Activated CD8-positive, alpha-beta T cell treated with anti-CD3 and anti-CD28 coated beads, Interleukin-2, amount 10 ng/mL, durations not matched to agents 7 days and 5 days (primary cell): ENCODE measurements around the gene RORC. TPM values are rescaled to one million over a fixed set of nuclear protein-coding genes. Genes with fewer than 3 reads are reported as not detected.

Experiments
- ATAC-seq: fragments of 150-1000 bp; cut with Tn5 transposase; one replicate; pipeline ENCODE4 v1.10.0; 2021; ENCODE audit warnings: moderate library complexity
- CTCF ChIA-PET: fragments of 350-600 bp; sonication (Branson Sonifier 250); formaldehyde crosslinking; loops from one replicate; lab custom pipeline; 2021; ENCODE audit warnings: antibody characterized with exemption; lab: Charles Lee
- POLR2A ChIA-PET: fragments of 350-600 bp; sonication (Branson Sonifier 250); formaldehyde crosslinking; loops from one replicate; lab custom pipeline; 2021; ENCODE audit warnings: antibody characterized with exemption; lab: Charles Lee
- DNase-seq: peaks from one replicate; pipeline ENCODE4 v3.0.0-alpha.2; 2020
- H3K27ac Mint-ChIP-seq: one replicate; pipeline ENCODE4 v1.8.0; 2021; ENCODE audit warnings: mild to moderate bottlenecking, mixed read lengths
- H3K27me3 Mint-ChIP-seq: one replicate; pipeline ENCODE4 v1.8.0; 2021; ENCODE audit warnings: low read depth, mixed read lengths
- H3K36me3 Mint-ChIP-seq: one replicate; pipeline ENCODE4 v1.8.0; 2021; ENCODE audit warnings: low read depth, mixed read lengths
- H3K4me1 Mint-ChIP-seq: one replicate; pipeline ENCODE4 v1.8.0; 2021; ENCODE audit warnings: low read depth, mixed read lengths
- H3K4me3 Mint-ChIP-seq: one replicate; pipeline ENCODE4 v1.8.0; 2021; ENCODE audit warnings: mild to moderate bottlenecking, mixed read lengths
- H3K9me3 Mint-ChIP-seq: one replicate; pipeline ENCODE4 v1.8.0; 2022; ENCODE audit warnings: mixed read lengths; ENCODE audit not compliant: insufficient read depth
- total RNA-seq, 2 experiments: library from RNA; stranded (reverse); gene quantifications; one replicate each; pipeline ENCODE4 v1.2.3, GENCODE V29; 2021

Gene RORC
- total RNA-seq, 2 experiments from 2014 or later = 2.4 to 2.7 TPM

DNA sequence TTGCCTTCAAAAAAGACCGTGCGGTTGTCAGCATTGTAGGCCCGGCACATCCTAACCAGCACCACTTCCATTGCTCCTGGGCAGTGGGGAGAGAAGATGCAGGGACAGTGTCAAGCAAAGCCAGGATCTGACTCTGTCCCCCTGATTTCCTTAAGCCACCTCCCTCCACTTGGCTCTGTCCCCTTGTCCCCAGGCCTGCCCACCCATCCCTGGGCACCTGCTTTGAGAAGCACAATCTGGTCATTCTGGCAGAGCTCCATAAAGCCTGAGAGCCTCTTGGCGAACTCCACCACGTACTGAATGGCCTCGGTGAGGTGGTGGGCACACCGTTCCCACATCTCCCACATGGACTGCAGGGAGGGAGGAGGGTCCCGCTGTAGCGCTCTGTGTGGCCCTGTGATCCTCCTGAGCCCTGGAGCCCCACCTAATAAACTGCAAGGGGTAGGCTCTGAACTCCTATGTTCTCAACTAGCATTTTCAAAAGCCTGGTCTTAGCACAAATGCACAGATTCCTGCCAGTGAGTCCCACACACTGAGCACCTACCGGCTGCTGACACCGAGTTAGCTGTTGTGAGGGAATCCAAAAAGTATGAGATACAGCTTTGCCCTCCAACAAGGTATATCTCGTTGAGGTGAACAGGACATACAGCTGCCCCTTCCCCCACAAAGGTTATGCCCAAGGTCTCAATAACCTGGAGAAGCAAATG lies 18.2 kb downstream of the RORC start:
- peaks cover 38% of the 10 kb centered on the region for H3K4me1 Mint-ChIP-seq
- no peak overlapping the region for H3K4me3 Mint-ChIP-seq
- ChIA-PET CTCF (interaction anchor here (1.1 kb wide), 1 partner anchor 24 kb away, joined by 3 read pairs; no protein-coding TSS in a partner anchor), POLR2A (no interaction called here)
- DNase-seq (no peak), ATAC-seq (no peak)
- no peaks in the 10 kb centered on the region for H3K36me3 Mint-ChIP-seq
- H3K27me3 Mint-ChIP-seq = peaks cover 11% of the 10 kb centered on the region
- no peaks in the 10 kb centered on the region for H3K9me3 Mint-ChIP-seq
- H3K27ac Mint-ChIP-seq = no peak overlapping the region

DNA sequence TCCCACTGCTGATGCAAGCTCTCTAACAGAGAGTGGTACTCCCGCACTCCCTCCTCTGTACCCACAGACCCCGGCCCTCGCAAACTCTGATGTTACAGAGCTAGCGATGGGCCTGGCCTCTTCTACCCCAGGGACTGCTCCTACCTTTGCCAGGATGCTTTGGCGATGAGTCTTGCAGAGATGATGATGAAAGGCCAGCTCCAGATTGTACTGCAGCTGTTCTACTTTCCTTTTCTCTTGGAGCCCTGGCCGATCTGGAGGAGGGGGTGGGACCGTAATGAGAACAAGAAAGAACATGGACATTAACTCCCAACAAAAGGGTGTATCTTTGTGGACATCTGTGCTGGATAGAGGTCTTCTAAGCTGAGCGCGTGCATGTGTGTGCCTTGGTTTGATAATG lies 20.4 kb downstream of the RORC start:
- peaks cover 19% of the 10 kb centered on the region for H3K27me3 Mint-ChIP-seq
- ChIA-PET POLR2A (interaction anchor here (0.5 to 1.0 kb wide), 2 partner anchors 9 to 128 kb away, joined by 3 read pairs; no protein-coding TSS in a partner anchor), CTCF (interaction anchor here (1.8 kb wide), 1 partner anchor 10 kb away, joined by 7 read pairs; no protein-coding TSS in a partner anchor)
- DNase-seq (no peak), ATAC-seq (no peak)
- H3K4me3 Mint-ChIP-seq = no peak overlapping the region
- no peak overlapping the region for H3K27ac Mint-ChIP-seq
- H3K36me3 Mint-ChIP-seq = no peaks in the 10 kb centered on the region
- H3K4me1 Mint-ChIP-seq = peaks cover 27% of the 10 kb centered on the region
- H3K9me3 Mint-ChIP-seq = no peaks in the 10 kb centered on the region

DNA sequence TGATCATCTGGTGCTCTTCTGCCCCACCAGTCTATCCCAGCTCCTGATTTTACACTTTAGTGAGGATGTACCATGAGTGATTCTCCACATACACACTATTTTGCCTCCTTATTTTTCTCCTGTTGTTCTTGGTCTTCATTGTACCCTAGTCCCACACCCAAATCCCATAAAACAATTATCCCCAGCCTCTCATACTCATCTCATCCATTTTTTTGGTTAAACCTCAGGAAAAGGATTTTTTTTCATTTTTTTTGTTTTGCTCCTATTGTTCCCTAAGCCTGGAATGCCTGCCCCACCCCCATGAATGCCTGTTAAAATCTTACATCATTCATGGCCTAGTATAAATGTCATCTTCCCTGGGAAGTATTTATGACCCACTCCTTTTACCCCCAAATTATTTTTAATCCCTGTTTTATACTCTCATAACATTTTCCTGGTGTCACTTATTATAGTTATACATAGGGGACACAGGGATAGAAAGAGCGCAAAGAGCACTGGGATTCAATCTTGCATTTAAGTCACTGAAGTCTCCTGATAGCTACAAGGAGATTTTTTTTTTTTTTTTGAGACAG lies 21.5 kb downstream of the RORC start:
- no peak overlapping the region for H3K27ac Mint-ChIP-seq
- H3K36me3 Mint-ChIP-seq = no peaks in the 10 kb centered on the region
- H3K4me1 Mint-ChIP-seq = peaks cover 15% of the 10 kb centered on the region
- no peak overlapping the region for H3K4me3 Mint-ChIP-seq
- peaks cover 19% of the 10 kb centered on the region for H3K27me3 Mint-ChIP-seq
- CTCF ChIA-PET = no interaction called here
- ATAC-seq (no peak), DNase-seq (no peak)
- no peaks in the 10 kb centered on the region for H3K9me3 Mint-ChIP-seq
- POLR2A ChIA-PET = interaction anchor here (1.0 kb wide), 1 partner anchor 11 kb away, joined by 3 read pairs; no protein-coding TSS in a partner anchor

GRCh38 chr1:151809290-151809984 lies 22.2 kb downstream of the RORC start:
- peaks cover 9% of the 10 kb centered on the region for H3K4me1 Mint-ChIP-seq
- ChIA-PET CTCF (no interaction called here), POLR2A (interaction anchor here (1.0 kb wide), 1 partner anchor 11 kb away, joined by 3 read pairs; no protein-coding TSS in a partner anchor)
- DNase-seq (no peak), ATAC-seq (no peak)
- H3K36me3 Mint-ChIP-seq = no peaks in the 10 kb centered on the region
- H3K27me3 Mint-ChIP-seq = peaks cover 19% of the 10 kb centered on the region
- H3K27ac Mint-ChIP-seq = no peak overlapping the region
- no peaks in the 10 kb centered on the region for H3K9me3 Mint-ChIP-seq
- no peak overlapping the region for H3K4me3 Mint-ChIP-seq

DNA sequence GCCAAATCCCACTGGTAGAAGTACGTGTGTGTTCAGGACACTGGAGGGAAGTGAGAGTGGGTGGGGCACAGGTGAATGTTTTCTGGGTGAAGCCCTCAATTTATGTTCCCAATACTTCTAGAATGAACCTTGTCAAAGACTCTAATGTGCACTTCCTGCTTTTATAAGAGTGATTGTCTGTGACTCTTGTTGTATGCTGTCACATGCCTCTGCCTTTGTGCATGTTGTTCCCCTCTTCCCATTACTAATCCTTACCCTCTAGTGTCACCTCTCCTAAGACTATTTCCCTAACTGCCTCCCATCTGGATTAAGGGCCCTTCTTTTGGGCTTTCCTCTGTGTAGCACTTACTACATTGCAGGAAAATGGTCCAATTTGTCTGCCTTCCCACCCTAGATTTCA lies 23.8 kb downstream of the RORC start:
- no peak for ATAC-seq
- ChIA-PET CTCF (interaction anchor here (0.8 to 0.9 kb wide), 2 partner anchors 29 to 214 kb away, joined by 3 to 6 read pairs; no protein-coding TSS in a partner anchor), POLR2A (no interaction called here)
- Mint-ChIP-seq H3K27ac (no peak overlapping the region), H3K4me1 (peaks cover 5% of the 10 kb centered on the region), H3K36me3 (no peaks in the 10 kb centered on the region), H3K27me3 (peaks cover 19% of the 10 kb centered on the region), H3K4me3 (no peak overlapping the region), H3K9me3 (no peaks in the 10 kb centered on the region)
- no peak for DNase-seq

GRCh38 chr1:151807131-151807530 lies 24.5 kb downstream of the RORC start:
- ATAC-seq (no peak), DNase-seq (no peak)
- no peak overlapping the region for H3K4me3 Mint-ChIP-seq
- POLR2A ChIA-PET = no interaction called here
- H3K4me1 Mint-ChIP-seq = no peaks in the 10 kb centered on the region
- H3K9me3 Mint-ChIP-seq = no peaks in the 10 kb centered on the region
- peaks cover 19% of the 10 kb centered on the region for H3K27me3 Mint-ChIP-seq
- no peak overlapping the region for H3K27ac Mint-ChIP-seq
- H3K36me3 Mint-ChIP-seq = no peaks in the 10 kb centered on the region
- CTCF ChIA-PET = interaction anchor here (0.8 to 1.3 kb wide), 3 partner anchors 18 to 29 kb away, joined by 3 to 6 read pairs (median 4); no protein-coding TSS in a partner anchor

GRCh38 chr1:151806170-151806569 lies 25.4 kb downstream of the RORC start:
- Mint-ChIP-seq H3K4me3 (no peak overlapping the region), H3K27ac (no peak overlapping the region), H3K27me3 (peaks cover 16% of the 10 kb centered on the region), H3K9me3 (no peaks in the 10 kb centered on the region), H3K36me3 (no peaks in the 10 kb centered on the region), H3K4me1 (no peaks in the 10 kb centered on the region)
- DNase-seq (no peak), ATAC-seq (no peak)
- ChIA-PET POLR2A (interaction anchor here (0.6 kb wide), 1 partner anchor 72 kb away, joined by 3 read pairs; no protein-coding TSS in a partner anchor), CTCF (interaction anchor here (1.1 to 1.3 kb wide), 2 partner anchors 17 to 24 kb away, joined by 3 to 4 read pairs; no protein-coding TSS in a partner anchor)

DNA sequence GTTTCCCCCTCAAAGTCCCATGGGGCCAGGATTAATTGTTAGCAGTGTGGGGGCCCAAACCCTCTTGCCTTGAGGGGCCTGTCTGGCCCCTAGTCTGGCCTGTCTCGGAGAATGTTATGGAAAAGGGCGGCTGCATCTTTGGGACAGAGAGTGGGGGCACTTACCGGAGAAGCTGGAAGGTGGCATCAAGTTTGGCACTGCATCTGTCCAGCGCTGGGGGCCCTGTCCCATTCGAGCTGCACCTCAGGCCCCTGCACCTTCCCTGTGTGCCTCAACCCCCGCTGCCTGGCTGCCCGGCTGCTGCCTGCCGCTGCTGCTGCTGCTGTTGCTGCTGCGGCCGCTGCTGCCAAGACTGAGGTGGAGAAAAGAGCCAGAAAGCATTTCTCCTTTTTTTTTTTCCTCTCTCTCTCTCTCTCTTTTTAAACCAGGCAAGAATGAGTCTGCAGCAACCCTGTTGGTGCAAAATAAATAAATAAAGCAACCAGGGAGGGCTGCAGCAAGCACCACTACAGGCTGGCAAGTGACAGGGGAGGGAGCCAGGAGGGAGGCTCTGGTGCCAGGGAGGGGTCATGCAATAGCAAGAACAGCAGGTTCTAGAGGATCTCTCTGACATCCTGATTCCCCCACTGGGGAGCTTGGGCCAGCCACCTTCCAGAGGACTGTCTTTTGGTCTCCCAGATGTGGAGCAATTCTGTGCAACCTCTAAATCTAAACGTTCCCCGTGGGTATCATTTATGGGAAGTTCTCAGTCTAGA lies 26.4 kb downstream of the RORC start, which contains the start of gene LINGO4:
Gene LINGO4 (minus strand): TSS at position 354 of the 755 bp plus-strand sequence. CDS start 2,715 bp downstream, outside the sequence.
- peaks cover 5% of the 10 kb centered on the region for H3K4me1 Mint-ChIP-seq
- ATAC-seq (no peak), DNase-seq (no peak)
- POLR2A ChIA-PET = interaction anchor here (0.6 kb wide), 1 partner anchor 73 kb away, joined by 3 read pairs; no protein-coding TSS in a partner anchor
- peaks cover 17% of the 10 kb centered on the region for H3K27me3 Mint-ChIP-seq
- CTCF ChIA-PET = no interaction called here
- H3K36me3 Mint-ChIP-seq = no peaks in the 10 kb centered on the region
- H3K27ac Mint-ChIP-seq = no peak within 1 kb of the TSS
- H3K4me3 Mint-ChIP-seq = no peak within 1 kb of the TSS
- H3K9me3 Mint-ChIP-seq = no peaks in the 10 kb centered on the region

- H3K36me3 Mint-ChIP-seq = no peaks in the 10 kb centered on the region
- DNase-seq (no peak), ATAC-seq (no peak)
- no peaks in the 10 kb centered on the region for H3K9me3 Mint-ChIP-seq
- no peak overlapping the region for H3K27ac Mint-ChIP-seq
- peaks cover 17% of the 10 kb centered on the region for H3K27me3 Mint-ChIP-seq
- ChIA-PET CTCF (no interaction called here), POLR2A (no interaction called here)
- peaks cover 6% of the 10 kb centered on the region for H3K4me1 Mint-ChIP-seq
- H3K4me3 Mint-ChIP-seq = no peak overlapping the region
These were observed 27.7 kb downstream of the RORC start for GRCh38 chr1:151803915-151804314.

DNA sequence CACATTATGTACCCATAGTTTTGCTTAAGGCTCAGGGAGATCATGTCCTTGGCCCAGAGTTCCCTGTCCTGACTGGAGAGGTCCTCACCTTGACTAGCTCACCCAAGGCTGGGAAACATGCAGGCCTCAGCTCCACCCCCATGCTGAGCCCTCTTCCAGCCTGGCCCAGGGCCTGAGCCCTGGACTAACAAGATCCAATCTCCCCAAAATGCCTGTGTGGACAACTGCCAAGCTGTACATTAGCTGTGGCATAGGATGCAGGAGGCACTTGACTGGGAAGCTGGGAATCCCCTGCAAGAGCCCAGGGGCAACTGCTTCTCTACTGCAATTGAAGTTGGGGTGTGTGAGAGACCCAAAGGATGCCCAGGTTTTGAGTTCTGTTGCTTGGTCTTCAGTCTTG lies 28.4 kb downstream of the RORC start:
- ChIA-PET CTCF (interaction anchor here (1.1 kb wide), 1 partner anchor 18 kb away, joined by 3 read pairs; no protein-coding TSS in a partner anchor), POLR2A (interaction anchor here (0.6 kb wide), 1 partner anchor 13 kb away, joined by 3 read pairs; the partner anchor contains the start of gene TDRKH)
- H3K4me1 Mint-ChIP-seq = peaks cover 6% of the 10 kb centered on the region
- no peaks in the 10 kb centered on the region for H3K36me3 Mint-ChIP-seq
- DNase-seq (no peak), ATAC-seq (no peak)
- H3K4me3 Mint-ChIP-seq = no peak overlapping the region
- peaks cover 13% of the 10 kb centered on the region for H3K27me3 Mint-ChIP-seq
- no peak overlapping the region for H3K27ac Mint-ChIP-seq
- no peaks in the 10 kb centered on the region for H3K9me3 Mint-ChIP-seq

DNA sequence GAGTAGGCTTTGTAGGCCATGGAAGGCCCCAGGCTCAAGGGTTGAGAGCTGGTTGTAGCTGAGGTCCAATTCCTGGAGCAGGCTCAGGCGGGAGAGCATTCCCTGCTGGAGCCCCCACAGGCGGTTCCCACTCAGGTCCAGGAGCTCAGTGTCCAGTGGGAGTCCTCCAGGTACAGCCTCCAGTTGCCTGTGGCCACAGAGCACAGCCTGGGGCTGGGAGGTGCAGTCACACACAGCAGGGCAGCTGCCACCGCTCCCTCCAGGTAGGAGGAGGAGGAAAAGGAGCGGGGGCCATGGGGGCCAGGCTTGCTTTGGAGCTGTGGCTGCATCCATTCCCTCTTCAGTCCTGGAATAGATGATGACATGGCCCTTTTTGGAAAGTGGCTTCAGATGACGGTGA lies 29.2 kb downstream of the RORC start:
- H3K27ac Mint-ChIP-seq = no peak overlapping the region
- no peaks in the 10 kb centered on the region for H3K9me3 Mint-ChIP-seq
- ATAC-seq (no peak), DNase-seq (no peak)
- POLR2A ChIA-PET = no interaction called here
- H3K27me3 Mint-ChIP-seq = peaks cover 11% of the 10 kb centered on the region
- H3K4me1 Mint-ChIP-seq = peaks cover 6% of the 10 kb centered on the region
- H3K36me3 Mint-ChIP-seq = no peaks in the 10 kb centered on the region
- CTCF ChIA-PET = interaction anchor here (1.1 kb wide), 1 partner anchor 19 kb away, joined by 3 read pairs; no protein-coding TSS in a partner anchor
- no peak overlapping the region for H3K4me3 Mint-ChIP-seq
